ENCODE data around the gene NCAM1. TPM values are rescaled to one million over a fixed set of nuclear protein-coding genes. Genes with fewer than 3 reads are reported as not detected.

The NCAM1 gene
- total and polyA plus RNA-seq, 10 donors: 0.41 to 13.2 (median 7.1) TPM

- 83 to 94% (median 89%) methylated on average over 5 of the region's 5 CpGs for WGBS, 5 donors
- H3K27ac ChIP-seq: no peak overlapping the region
- TF ChIP-seq POLR2AphosphoS5 (IDR thresholded peaks at IDR 0.05) (no peak), POLR2A (IDR thresholded peaks at IDR 0.05) (no peak), CTCF (IDR thresholded peaks at IDR 0.05 in 8 of 11, conservative IDR thresholded peaks at IDR 0.05 in 3 of 11) (no peak)
- H3K4me3 ChIP-seq: no peak overlapping the region
- H3K27me3 ChIP-seq (replicated peaks in 1 of 7): peaks cover 0 to 14% (median 0%) of the 10 kb centered on the region in 7 donors
- no peak for DNase-seq
- H3K36me3 ChIP-seq: no peaks in the 10 kb centered on the region
- no peaks in the 10 kb centered on the region for H3K9me3 ChIP-seq
- intact Hi-C loops (cut with DNase I; ENCODE audit: low total_unique reads): no loop called here
- no peaks in the 10 kb centered on the region for H3K4me1 ChIP-seq
Measured at GRCh38 chr11:113141010-113141409, 179.8 kb downstream of the NCAM1 start.

- intact Hi-C loops (cut with DNase I; ENCODE audit: low total_unique reads): no loop called here
- TF ChIP-seq CTCF (IDR thresholded peaks at IDR 0.05 in 8 of 11, conservative IDR thresholded peaks at IDR 0.05 in 3 of 11): no peak
- TF ChIP-seq POLR2A (IDR thresholded peaks at IDR 0.05): no peak
- no peak for TF ChIP-seq POLR2AphosphoS5 (IDR thresholded peaks at IDR 0.05)
- Histone ChIP-seq H3K27me3 (replicated peaks in 1 of 7) (peaks cover 0 to 5% (median 0%) of the 10 kb centered on the region in 7 donors), H3K4me1 (no peaks in the 10 kb centered on the region), H3K36me3 (no peaks in the 10 kb centered on the region), H3K9me3 (no peaks in the 10 kb centered on the region), H3K4me3 (no peak overlapping the region), H3K27ac (no peak overlapping the region)
- no peak for DNase-seq
- WGBS, 5 donors: 71 to 79% (median 76%) methylated on average over 6 of the region's 6 CpGs
Measured at GRCh38 chr11:113142508-113142907, 181.3 kb downstream of the NCAM1 start.

- intact Hi-C loops (cut with DNase I; ENCODE audit: low total_unique reads): no loop called here
- Histone ChIP-seq H3K27me3 (replicated peaks in 1 of 7) (peaks cover 0 to 3% (median 0%) of the 10 kb centered on the region in 7 donors), H3K4me1 (no peaks in the 10 kb centered on the region), H3K9me3 (no peaks in the 10 kb centered on the region), H3K36me3 (no peaks in the 10 kb centered on the region), H3K4me3 (no peak overlapping the region), H3K27ac (no peak overlapping the region)
- TF ChIP-seq POLR2AphosphoS5 (IDR thresholded peaks at IDR 0.05) (no peak), CTCF (IDR thresholded peaks at IDR 0.05 in 8 of 11, conservative IDR thresholded peaks at IDR 0.05 in 3 of 11) (no peak), POLR2A (IDR thresholded peaks at IDR 0.05) (no peak)
- DNase-seq: no peak
- 70 to 81% (median 77%) methylated on average over 8 of the region's 8 CpGs for WGBS, 5 donors
Measured at GRCh38 chr11:113147249-113147648, 186.0 kb downstream of the NCAM1 start.

- no peak overlapping the region for H3K27ac ChIP-seq
Measured at GRCh38 chr11:113148076-113148475, 186.9 kb downstream of the NCAM1 start.

More at GRCh38 chr11:113148076-113148475, 186.9 kb downstream of the NCAM1 start:
- 79 to 90% (median 83%) methylated on average over 9 of the region's 9 CpGs for WGBS, 5 donors
- H3K27me3 ChIP-seq (replicated peaks in 1 of 7): no peaks in the 10 kb centered on the region
- no peaks in the 10 kb centered on the region for H3K9me3 ChIP-seq
- intact Hi-C loops (cut with DNase I; ENCODE audit: low total_unique reads): no loop called here
- DNase-seq: no peak
- H3K4me1 ChIP-seq: no peaks in the 10 kb centered on the region
- TF ChIP-seq POLR2AphosphoS5 (IDR thresholded peaks at IDR 0.05) (no peak), POLR2A (IDR thresholded peaks at IDR 0.05) (no peak), CTCF (IDR thresholded peaks at IDR 0.05 in 8 of 11, conservative IDR thresholded peaks at IDR 0.05 in 3 of 11) (no peak)
- H3K36me3 ChIP-seq: no peaks in the 10 kb centered on the region
- H3K4me3 ChIP-seq: no peak overlapping the region

Measured in spleen (tissue), 11 donors.